ENCODE measurements around the gene PDPN.

The PDPN gene

DNA sequence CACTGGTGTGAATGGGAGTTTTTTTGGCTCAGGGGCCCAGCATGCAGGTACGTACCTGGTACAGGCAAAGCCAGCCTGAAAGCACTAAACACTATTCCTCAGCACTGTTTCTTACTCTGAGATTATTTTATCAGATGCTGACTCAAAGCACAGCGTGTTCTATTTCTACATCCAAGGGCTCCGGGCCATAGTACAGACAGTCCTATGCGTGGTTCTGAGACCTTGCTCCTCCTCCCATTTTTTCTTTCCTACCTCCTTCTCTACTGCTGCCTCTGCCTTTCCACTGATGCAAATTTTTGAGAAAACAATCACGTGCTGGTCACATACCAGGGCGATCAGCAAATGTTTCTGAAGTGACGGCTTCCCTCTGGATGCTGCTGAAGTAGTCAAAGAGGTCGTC, 36.3 kb downstream of the PDPN start:
- DNase-seq, result no peak

GRCh38 chr1:13620825-13621224, 37.2 kb downstream of the PDPN start:
- no peak for DNase-seq

DNA sequence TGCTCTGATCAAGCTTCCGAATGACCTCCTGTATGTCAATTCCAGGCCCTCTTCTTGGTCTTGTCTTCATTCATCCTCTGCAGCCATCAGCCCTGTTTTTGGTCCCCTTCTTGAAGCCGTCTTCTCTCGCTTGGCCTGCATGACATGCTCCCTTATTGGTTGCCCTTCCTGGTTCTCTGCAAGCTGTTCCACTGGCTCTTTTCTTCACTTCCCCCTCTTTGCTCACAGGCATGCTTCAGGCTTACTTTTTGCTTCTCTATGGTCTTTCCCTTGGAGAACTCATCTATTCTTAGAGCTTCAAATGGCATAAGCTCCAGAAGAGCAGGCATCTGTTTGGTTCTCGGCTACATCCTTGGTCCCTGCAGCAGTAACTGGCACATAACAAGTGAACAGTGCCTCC, 38.8 kb downstream of the PDPN start:
- no peak for DNase-seq

- no peak for DNase-seq
These were observed 39.5 kb downstream of the PDPN start for GRCh38 chr1:13623021-13623637.

- no peak for DNase-seq
These were observed 40.9 kb downstream of the PDPN start for GRCh38 chr1:13624526-13624925.

DNA sequence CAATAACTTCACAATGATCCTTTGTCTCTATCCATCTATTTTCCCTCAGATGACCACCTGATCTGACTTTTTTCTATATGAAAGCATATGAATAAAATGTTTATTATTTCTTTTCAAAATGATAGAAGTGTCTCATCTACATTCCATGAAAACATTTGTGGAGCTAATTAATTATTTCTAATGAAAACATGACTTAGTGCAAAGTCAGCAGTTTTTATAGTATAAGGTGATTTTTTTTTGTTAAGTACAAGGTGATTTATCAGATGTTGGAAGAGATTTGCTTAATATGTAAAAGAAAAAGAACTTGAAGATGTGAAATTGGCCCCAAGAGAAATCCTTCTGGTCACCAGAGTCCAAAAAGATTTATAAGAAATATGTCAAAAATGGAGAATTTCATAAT, 43.5 kb downstream of the PDPN start:
- no peak for DNase-seq

DNA sequence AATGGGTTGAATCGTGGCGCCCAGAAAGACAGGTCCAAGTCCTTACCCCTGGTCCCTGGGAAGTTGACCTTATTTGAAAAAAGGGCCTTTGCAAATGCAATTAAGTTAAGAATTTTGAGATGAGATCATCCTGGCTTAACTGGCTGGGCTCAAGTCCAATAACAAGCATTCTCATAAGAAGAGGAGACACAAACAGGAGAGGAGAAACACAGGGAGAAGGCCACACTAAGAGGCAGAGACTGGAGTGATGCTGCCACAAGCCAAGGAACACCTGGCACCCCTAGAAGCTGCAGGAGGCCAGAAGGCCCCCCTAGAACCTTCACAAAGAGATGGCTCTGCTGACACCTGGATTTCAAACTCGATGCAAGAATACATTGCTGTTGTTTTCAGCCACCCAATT, 44.6 kb downstream of the PDPN start:
- no peak for DNase-seq

DNA sequence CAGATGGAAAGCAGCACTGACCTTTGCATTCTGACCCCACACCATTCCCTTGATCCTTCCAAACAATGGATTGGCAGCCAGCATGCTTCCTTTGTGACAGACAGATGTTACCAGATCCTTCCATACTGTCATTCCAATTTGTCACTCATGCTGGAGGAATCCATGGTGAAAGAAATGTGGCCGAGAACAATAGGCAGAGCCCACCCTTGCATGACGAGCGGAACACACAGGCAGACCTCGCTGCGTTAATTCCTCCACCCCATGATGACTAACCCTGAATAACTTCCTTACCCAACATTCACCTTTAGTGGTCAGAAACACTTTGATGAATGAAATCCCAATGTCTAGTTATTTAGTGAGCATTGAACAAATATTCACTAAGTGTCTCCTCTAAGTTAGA, 45.1 kb downstream of the PDPN start:
- DNase-seq, result no peak

DNA sequence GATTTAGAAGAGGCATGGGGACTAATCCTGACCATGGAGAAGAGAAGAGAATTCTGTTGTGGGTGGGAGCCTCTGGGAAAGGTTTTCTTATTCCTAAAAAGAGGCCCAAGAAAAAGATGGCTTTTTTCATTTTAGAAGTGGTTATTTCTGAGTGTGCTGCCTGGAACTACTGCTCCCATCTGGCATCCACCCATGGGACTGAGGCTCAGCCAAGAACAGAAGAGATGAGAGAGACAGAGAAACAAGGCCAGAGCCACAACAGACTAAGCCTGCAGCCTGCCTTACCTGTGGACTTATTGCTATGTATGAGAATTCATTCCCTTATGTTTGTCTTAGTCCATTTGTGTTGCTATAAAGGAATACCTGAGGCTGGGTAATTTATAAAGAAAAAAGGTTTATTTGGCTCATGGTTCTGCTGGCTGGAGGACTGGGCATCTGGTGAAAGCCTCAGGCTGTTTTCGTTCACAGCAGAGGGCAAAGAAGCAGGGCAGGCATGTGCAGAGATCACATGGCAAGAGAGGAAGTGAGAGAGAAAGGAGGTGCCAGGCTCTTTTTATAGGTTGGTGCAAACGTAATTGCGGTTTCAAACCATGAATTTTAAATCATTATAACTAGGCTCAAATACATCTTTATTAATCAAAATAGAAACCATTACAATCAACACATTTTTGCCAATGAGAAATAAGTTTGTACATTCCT, 58.8 kb downstream of the PDPN start:
- no peak for DNase-seq

DNA sequence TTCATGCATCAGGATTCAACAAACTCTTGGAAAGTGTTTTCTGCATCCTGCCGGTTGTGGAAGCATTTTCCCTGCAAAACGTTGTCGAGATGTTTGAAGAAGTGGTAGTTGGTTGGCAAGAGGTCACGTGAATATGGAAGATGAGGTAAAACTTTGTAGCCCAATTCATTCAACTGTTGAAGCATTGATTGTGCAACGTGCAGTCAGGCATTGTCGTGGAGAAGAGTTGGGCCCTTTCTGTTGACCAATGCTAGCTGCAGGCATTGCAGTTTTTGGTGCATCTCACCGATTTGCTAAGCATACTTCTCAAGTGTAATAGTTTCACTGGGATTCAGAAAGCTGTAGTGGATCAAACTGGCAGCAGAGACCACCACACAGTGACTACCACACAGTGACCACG, 59.4 kb downstream of the PDPN start:
- DNase-seq, result no peak

GRCh38 chr1:13646521-13646920, 62.9 kb downstream of the PDPN start:
- DNase-seq, result no peak

GRCh38 chr1:13651279-13651678, 67.6 kb downstream of the PDPN start:
- no peak for DNase-seq

DNA sequence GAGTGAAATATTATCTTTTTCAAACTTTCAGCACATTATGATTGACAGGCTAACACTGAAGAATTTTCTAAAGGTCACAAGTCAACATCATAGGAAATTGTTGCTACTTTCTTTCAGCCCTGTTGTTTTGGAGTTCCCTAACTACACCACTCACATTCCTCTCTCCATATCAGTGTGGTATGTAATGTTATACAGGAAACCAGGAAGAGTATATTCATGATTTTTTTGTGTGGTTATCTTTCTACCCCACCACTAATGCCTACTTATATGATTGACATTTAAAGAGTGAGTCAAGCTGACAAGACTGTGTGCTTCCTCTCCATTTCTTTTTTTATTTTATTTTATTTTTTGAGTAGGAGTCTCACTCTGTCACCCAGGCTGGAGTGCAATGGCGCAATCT, 68.6 kb downstream of the PDPN start:
- no peak for DNase-seq

DNA sequence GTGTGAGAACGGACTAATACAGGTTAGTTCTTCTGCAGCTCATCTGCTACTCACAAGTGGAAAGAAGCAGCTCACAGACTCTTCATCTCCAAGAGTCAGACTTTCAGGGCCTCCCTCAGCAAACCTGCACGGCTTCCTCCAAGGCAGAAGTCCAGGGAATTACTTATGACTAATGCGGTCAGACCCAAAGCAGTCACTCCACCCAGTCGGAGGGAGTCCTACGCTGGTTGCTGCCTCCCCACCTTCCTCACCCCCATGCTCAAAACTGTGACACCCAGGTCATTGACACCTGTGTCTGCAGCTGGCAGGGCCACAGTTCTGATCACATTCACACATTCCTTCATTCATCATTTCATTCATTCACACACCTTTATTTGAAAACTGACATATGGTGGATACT, 77.9 kb downstream of the PDPN start:
- DNase-seq, result no peak

DNA sequence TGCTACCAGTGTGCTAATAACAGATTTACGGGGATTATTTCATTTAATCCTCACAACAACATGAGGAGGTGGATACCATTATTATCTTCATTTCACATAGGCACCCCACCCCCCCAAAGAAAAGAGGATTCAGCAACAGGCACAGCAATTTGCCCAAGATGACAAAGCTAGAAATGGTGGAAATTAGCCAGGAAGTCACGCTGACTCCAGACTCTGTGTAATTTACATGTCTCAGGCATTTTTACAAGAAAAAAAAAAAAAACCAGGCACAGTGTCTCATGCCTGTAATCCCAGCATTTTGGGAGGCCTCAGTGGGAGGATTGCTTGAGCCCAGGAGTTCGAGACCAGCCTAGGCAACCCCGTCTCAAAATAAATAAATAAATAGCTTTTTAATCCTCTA, 78.9 kb downstream of the PDPN start:
- DNase-seq, result no peak

DNA sequence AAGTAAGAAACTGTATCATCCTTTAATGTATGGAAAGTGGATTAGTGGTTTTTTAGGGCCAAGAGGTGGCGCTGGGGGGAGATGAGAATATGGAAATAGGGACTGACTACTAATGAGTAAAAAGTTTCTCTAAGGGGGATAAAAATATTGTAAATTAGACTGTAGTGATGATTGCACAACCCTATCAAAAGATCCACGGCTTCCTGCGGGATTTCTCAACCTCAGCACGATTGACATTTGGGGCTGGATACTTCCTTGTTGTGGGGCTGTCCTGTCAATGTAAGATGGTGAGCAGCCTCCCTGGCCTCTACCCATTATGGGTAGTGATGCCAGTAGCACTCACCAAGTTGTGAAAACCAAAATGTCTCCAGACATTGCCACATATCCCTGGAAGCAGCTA, 80.3 kb downstream of the PDPN start:
- no peak for DNase-seq

DNA sequence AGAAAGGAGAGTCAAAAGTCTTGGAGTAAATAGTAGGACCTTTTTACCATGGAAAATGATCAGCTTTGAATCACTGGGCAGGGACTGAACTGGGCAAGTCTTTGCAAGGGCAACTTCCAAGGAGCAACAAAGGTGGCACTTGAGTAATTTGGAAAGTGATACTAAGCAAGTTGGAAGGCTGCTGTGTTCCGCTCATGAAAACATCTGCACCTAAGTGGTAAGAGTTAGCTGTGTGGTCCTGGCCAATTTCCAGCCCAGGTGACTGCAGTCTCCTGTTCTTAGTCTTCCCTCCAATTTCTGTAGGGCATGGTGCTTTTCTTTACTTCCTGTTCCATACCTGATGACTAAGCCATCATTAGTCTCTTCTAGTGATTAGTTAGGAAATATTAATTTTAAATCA, 80.8 kb downstream of the PDPN start:
- no peak for DNase-seq

GRCh38 chr1:13666317-13666716, 82.7 kb downstream of the PDPN start:
- DNase-seq, result no peak

Data from activated T-cell treated with anti-CD3 and anti-CD28 coated beads, Interleukin-2, amount 50 U/mL, for 48 hours (primary cell).